Rectal smooth muscle tissue (tissue), 1 donor: ENCODE data around the gene POGLUT2.

Experiments
- H3K27ac ChIP-seq: one replicate; pipeline ENCODE4 v1.7.0; 2013; ENCODE audit warnings: low read depth, low read length, inconsistent platforms
- H3K27me3 ChIP-seq: one replicate; pipeline ENCODE4 v1.7.0; 2013; ENCODE audit warnings: low read length; ENCODE audit not compliant: control insufficient read depth, insufficient read depth
- H3K36me3 ChIP-seq: one replicate; pipeline ENCODE4 v1.7.0; 2013; ENCODE audit warnings: low read length; ENCODE audit not compliant: control insufficient read depth, insufficient read depth
- H3K4me1 ChIP-seq: one replicate; pipeline ENCODE4 v1.7.0; 2013; ENCODE audit warnings: low read length; ENCODE audit not compliant: control insufficient read depth, insufficient read depth
- H3K4me3 ChIP-seq: one replicate; pipeline ENCODE4 v1.7.0; 2013; ENCODE audit warnings: low read length
- H3K9ac ChIP-seq: one replicate; pipeline ENCODE4 v1.7.0; 2013; ENCODE audit warnings: low read length

Gene POGLUT2

GRCh38 chr13:102772042-102772425, 26.7 kb downstream of the POGLUT2 start:
- H3K27ac ChIP-seq, result no peak overlapping the region
- H3K27me3 ChIP-seq, result no peaks in the 10 kb centered on the region
- H3K36me3 ChIP-seq, result no peaks in the 10 kb centered on the region
- H3K4me1 ChIP-seq, result peaks cover 3% of the 10 kb centered on the region
- H3K9ac ChIP-seq, result no peak overlapping the region
- no peak overlapping the region for H3K4me3 ChIP-seq

DNA sequence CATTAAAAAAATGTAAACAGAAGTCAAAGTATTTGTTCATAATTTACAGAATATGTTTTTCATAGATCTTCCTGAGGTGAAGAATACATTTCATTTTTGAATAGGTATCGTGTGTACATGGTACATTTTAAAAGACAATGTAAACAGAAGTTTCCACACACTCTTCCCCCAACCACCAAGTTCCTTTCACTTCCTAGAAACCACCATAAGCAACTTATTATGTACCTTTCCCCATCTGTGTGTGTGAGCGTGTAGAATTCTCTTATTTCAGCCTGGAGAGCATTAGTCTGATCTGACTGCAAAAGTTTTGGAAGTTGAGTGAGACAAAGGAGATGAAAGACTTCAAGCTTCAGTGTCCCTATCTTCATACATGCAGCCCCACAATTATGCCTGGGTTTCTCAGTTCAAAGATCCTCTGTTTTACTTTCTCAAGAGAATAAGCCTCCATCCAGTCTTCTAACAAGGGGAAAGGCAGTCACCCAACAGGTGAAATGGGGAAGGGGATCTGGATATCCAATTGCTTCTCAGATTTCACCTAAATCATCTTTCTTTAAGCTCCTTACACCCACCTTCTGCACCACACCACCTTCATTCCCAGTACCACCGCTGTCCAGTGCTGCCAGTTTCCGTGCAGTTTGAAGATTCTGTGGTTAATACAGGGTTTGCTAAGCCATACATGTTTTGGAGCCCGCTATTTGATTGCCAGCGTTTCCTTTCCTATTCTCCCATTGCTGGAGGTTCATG, 27.3 kb downstream of the POGLUT2 start:
- Histone ChIP-seq H3K36me3 (no peaks in the 10 kb centered on the region), H3K4me3 (no peak overlapping the region), H3K27ac (no peak overlapping the region), H3K9ac (no peak overlapping the region), H3K4me1 (peaks cover 3% of the 10 kb centered on the region), H3K27me3 (no peaks in the 10 kb centered on the region)

DNA sequence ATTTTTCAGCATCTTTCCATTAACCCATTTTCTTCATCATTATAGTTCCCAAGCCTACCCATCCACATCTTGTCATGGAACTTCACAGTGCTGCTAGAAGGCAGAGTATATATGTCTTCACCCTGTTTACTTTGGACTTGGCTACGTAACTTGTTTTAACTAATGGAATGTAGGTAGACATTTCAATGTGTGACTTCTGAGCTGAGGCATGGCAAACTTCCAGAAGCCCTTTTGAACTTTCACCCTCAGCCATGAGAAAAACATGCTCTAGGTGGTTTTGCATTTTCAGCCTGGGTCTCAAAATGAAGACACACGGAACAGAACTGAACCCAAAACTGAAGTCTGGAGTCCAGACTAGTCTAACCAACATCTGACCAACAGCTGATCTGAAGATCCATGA, 28.3 kb downstream of the POGLUT2 start:
- H3K9ac ChIP-seq, result no peak overlapping the region
- H3K36me3 ChIP-seq, result no peaks in the 10 kb centered on the region
- peaks cover 3% of the 10 kb centered on the region for H3K4me1 ChIP-seq
- H3K27ac ChIP-seq, result no peak overlapping the region
- H3K4me3 ChIP-seq, result no peak overlapping the region
- no peaks in the 10 kb centered on the region for H3K27me3 ChIP-seq

DNA sequence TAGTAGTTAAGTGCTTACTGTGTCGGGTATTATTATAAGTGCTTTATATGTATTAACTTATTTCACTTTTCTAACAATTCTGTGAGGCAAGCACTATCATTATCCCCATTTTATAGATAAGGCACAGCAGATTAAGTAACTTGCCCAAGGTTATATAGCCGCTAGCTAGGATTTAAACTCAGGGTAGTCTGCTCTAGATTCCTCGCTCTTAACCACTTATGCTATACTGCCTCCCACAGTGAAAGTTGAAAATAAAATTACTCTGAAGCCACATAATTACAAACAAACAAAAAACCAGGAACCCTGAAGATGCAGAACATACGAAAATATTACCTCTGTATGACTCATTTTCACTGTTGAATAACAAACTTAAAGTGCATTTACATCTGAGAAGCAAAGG, 29.1 kb downstream of the POGLUT2 start:
- Histone ChIP-seq H3K36me3 (no peaks in the 10 kb centered on the region), H3K9ac (no peak overlapping the region), H3K4me1 (peaks cover 3% of the 10 kb centered on the region), H3K27ac (no peak overlapping the region), H3K4me3 (no peak overlapping the region), H3K27me3 (no peaks in the 10 kb centered on the region)

GRCh38 chr13:102768909-102769308, 29.9 kb downstream of the POGLUT2 start:
- Histone ChIP-seq H3K27me3 (no peaks in the 10 kb centered on the region), H3K4me3 (no peak overlapping the region), H3K4me1 (peaks cover 3% of the 10 kb centered on the region), H3K27ac (no peak overlapping the region), H3K9ac (no peak overlapping the region), H3K36me3 (no peaks in the 10 kb centered on the region)

- Histone ChIP-seq H3K9ac (no peak overlapping the region), H3K4me1 (no peaks in the 10 kb centered on the region), H3K27me3 (no peaks in the 10 kb centered on the region), H3K36me3 (no peaks in the 10 kb centered on the region), H3K27ac (no peak overlapping the region), H3K4me3 (no peak overlapping the region)
Measured at GRCh38 chr13:102763741-102764140, 35.0 kb downstream of the POGLUT2 start.

DNA sequence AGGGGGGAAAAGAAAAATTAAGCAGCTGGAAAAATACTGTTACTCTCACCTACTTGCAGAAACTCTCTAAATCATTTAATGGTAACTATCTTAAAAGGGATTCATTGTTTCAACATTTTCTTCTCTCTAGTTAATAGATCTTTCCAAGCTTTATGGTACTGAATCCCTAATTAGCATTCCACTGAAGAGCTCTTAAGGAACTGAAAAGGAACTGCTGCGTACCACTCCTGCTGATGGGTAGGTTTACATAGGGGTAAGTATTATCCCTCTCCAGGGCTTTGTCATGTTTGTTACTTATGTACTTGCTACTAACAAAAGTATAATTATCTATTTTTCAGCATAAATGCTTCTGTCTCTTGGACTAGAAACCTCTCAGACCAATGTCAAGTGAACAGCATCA, 37.7 kb downstream of the POGLUT2 start:
- no peak overlapping the region for H3K9ac ChIP-seq
- H3K4me3 ChIP-seq, result no peak overlapping the region
- H3K27me3 ChIP-seq, result no peaks in the 10 kb centered on the region
- H3K27ac ChIP-seq, result no peak overlapping the region
- H3K36me3 ChIP-seq, result no peaks in the 10 kb centered on the region
- no peaks in the 10 kb centered on the region for H3K4me1 ChIP-seq

GRCh38 chr13:102758842-102759241, 39.9 kb downstream of the POGLUT2 start:
- Histone ChIP-seq H3K27me3 (no peaks in the 10 kb centered on the region), H3K9ac (no peak overlapping the region), H3K36me3 (no peaks in the 10 kb centered on the region), H3K4me3 (no peak overlapping the region), H3K27ac (no peak overlapping the region), H3K4me1 (no peaks in the 10 kb centered on the region)

DNA sequence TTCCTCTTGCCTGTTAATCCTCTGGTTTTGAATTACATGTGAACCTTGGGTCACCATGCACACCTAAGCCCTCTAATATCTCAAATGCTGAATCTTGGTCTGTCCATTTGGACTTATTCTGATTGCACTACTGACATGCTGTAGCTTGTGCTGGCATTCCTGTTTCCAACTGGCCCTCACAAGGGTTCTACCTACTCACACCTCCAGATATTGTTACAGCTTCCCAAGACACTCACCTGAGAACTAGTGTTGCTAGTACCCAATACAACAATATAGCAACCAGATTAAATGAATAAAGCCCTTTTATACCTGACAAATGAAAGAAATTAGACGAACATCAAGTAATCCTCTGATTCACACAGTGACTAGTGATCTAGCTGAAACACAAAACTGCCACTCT, 41.8 kb downstream of the POGLUT2 start:
- H3K9ac ChIP-seq, result no peak overlapping the region
- H3K27me3 ChIP-seq, result no peaks in the 10 kb centered on the region
- H3K4me3 ChIP-seq, result no peak overlapping the region
- H3K4me1 ChIP-seq, result no peaks in the 10 kb centered on the region
- H3K27ac ChIP-seq, result no peak overlapping the region
- no peaks in the 10 kb centered on the region for H3K36me3 ChIP-seq

DNA sequence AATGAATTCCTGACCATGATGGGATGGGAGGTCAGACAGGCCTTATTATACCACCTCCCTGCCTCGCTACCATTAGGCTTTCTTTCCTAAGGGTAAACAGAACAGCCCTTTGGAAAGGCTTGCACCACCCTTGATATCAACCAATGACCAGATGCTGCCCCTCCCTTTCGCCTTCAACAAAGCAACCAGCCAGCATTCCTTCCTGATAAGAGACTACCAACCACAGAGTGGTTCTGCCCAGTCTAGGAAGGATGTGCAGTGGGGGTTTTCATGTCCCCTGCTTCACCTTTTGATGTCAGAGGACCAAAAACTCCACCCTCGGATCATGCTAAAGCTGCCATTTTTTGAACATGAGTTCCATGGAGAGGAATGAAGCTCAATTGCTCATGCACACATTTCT, 46.9 kb downstream of the POGLUT2 start:
- no peak overlapping the region for H3K9ac ChIP-seq
- H3K36me3 ChIP-seq, result no peaks in the 10 kb centered on the region
- H3K4me3 ChIP-seq, result no peak overlapping the region
- H3K27ac ChIP-seq, result no peak overlapping the region
- no peaks in the 10 kb centered on the region for H3K27me3 ChIP-seq
- no peaks in the 10 kb centered on the region for H3K4me1 ChIP-seq

- Histone ChIP-seq H3K4me3 (no peak overlapping the region), H3K36me3 (no peaks in the 10 kb centered on the region), H3K27ac (no peak overlapping the region), H3K27me3 (no peaks in the 10 kb centered on the region), H3K9ac (no peak overlapping the region), H3K4me1 (no peaks in the 10 kb centered on the region)
Measured at GRCh38 chr13:102742506-102742905, 56.3 kb downstream of the POGLUT2 start.

DNA sequence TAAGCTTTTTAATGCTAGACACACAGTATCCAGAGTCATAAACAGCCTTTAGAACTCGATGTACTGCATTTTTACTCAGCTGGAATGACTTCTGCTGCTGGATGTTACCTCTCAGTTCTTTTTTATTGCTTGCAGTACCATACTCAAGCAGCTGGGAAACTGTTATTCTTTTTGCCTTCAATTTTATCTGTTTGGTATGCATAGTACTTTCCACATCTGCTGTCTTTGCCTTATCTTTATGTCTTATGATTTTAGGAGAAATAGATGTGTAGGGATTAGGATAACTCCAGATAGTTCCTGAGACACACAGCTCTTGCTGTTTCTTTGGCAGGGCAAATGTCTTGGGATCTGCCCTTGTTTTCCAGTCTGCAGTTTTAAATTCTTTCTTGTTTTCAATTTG, 56.7 kb downstream of the POGLUT2 start:
- Histone ChIP-seq H3K4me1 (no peaks in the 10 kb centered on the region), H3K27me3 (no peaks in the 10 kb centered on the region), H3K36me3 (no peaks in the 10 kb centered on the region), H3K4me3 (no peak overlapping the region), H3K27ac (no peak overlapping the region), H3K9ac (no peak overlapping the region)
